Activated CD4-positive, alpha-beta T cell treated with anti-CD3 and anti-CD28 coated beads for 48 hours (primary cell): ENCODE results near the gene LPCAT1.
"Not testable (repeated sequence)": the region's sequence is repeated elsewhere in the genome, so short reads cannot be mapped to it uniquely, and the experiment has no call there.

Experiments
- DNase-seq: peaks from one replicate; pipeline ENCODE4 v3.0.0-alpha.2; 2020

LPCAT1 gene

GRCh38 chr5:1440098-1440493, 83.7 kb downstream of the LPCAT1 start:
- no peak for DNase-seq

GRCh38 chr5:1439388-1440097, 84.2 kb downstream of the LPCAT1 start:
- no peak for DNase-seq

GRCh38 chr5:1438871-1439270, 84.9 kb downstream of the LPCAT1 start:
- DNase-seq, result no peak

GRCh38 chr5:1437876-1438559, 85.7 kb downstream of the LPCAT1 start:
- no peak for DNase-seq

GRCh38 chr5:1437226-1437829, 86.4 kb downstream of the LPCAT1 start:
- no peak for DNase-seq

- DNase-seq, result no peak
These were observed 87.1 kb downstream of the LPCAT1 start for GRCh38 chr5:1436681-1437080.

- no peak for DNase-seq
These were observed 87.7 kb downstream of the LPCAT1 start for GRCh38 chr5:1436036-1436435.

- no peak for DNase-seq
These were observed 88.4 kb downstream of the LPCAT1 start for GRCh38 chr5:1435369-1435768.

GRCh38 chr5:1432296-1432695, 91.5 kb downstream of the LPCAT1 start:
- DNase-seq, result no peak

- DNase-seq, result no peak
These were observed 91.9 kb downstream of the LPCAT1 start for GRCh38 chr5:1431896-1432295.

GRCh38 chr5:1431021-1431811, 92.5 kb downstream of the LPCAT1 start:
- DNase-seq, result no peak

- DNase-seq, result no peak
These were observed 93.5 kb downstream of the LPCAT1 start for GRCh38 chr5:1430121-1430795.

- DNase-seq, result no peak
These were observed 94.3 kb downstream of the LPCAT1 start for GRCh38 chr5:1429496-1429895.

- DNase-seq, result no peak
These were observed 94.7 kb downstream of the LPCAT1 start for GRCh38 chr5:1429066-1429465.

GRCh38 chr5:1428107-1428506, 95.7 kb downstream of the LPCAT1 start:
- no peak for DNase-seq

GRCh38 chr5:1424716-1425115, 99.0 kb downstream of the LPCAT1 start:
- no peak for DNase-seq

GRCh38 chr5:1423901-1424603, 99.7 kb downstream of the LPCAT1 start:
- no peak for DNase-seq

- DNase-seq, result not testable (repeated sequence)
These were observed 101.2 kb downstream of the LPCAT1 start for GRCh38 chr5:1422522-1422921.

GRCh38 chr5:1421521-1422341, 102.0 kb downstream of the LPCAT1 start:
- no peak for DNase-seq

- no peak for DNase-seq
These were observed 103.3 kb downstream of the LPCAT1 start for GRCh38 chr5:1420211-1421195.
